HCT116 (cell line): Measurements from ENCODE around the gene TMEM182.

Experiments used
- EZH2 ChIP-seq: fragments of 200-600 bp; sonication (generic); IDR thresholded peaks from 2 replicates; pipeline ENCODE4 v1.6.1; 2017; ENCODE audit warnings: antibody characterized with exemption, mixed run types
- POLR2A ChIP-seq: IDR thresholded peaks from 2 replicates; pipeline ENCODE4 v1.7.0; 2011; ENCODE audit warnings: borderline replicate concordance; ENCODE audit not compliant: insufficient read depth, insufficient read length; ENCODE audit errors: extremely low read depth
- POLR2AphosphoS5 ChIP-seq: IDR thresholded peaks from 2 replicates; pipeline ENCODE4 v1.6.1; 2011; ENCODE audit warnings: mild to moderate bottlenecking, low read depth, low read length, moderate library complexity
- RAD21 ChIP-seq: IDR thresholded peaks from 2 replicates; pipeline ENCODE4 v1.6.1; 2012; ENCODE audit warnings: low read depth, mild to moderate bottlenecking
- ZFX ChIP-seq: fragments of 450-650 bp; IDR thresholded peaks from 2 replicates; pipeline ENCODE4 v1.6.1; 2017
- TF ChIP-seq, protein P1 (sequence below), 3 experiments: fragments of 200-600 bp in 1 of 3; sonication (generic) in 1 of 3; IDR thresholded peaks in 2 of 3; conservative IDR thresholded peaks in 1 of 3; 2 replicates each; pipeline ENCODE4 v1.5.1; 2012 to 2017; ENCODE audit warnings: low read depth in 2 of 3, low read length in 2 of 3, antibody characterized with exemption in 1 of 3, borderline replicate concordance in 1 of 3, control low read depth in 1 of 3, mild to moderate bottlenecking in 1 of 3, mixed read lengths in 1 of 3, mixed run types in 1 of 3, moderate library complexity in 1 of 3; ENCODE audit not compliant: insufficient read depth in 1 of 3
- TF ChIP-seq, protein P2 (sequence below): IDR thresholded peaks from 2 replicates; pipeline ENCODE4 v1.6.1; 2012

GRCh38 chr2:102826904-102827303 is 65.1 kb downstream of the TMEM182 start:
- TF ChIP-seq POLR2AphosphoS5 (no peak), POLR2A (no peak), EZH2 (no peak), RAD21 (no peak), ZFX (no peak)
- TF ChIP-seq, protein P1, sequence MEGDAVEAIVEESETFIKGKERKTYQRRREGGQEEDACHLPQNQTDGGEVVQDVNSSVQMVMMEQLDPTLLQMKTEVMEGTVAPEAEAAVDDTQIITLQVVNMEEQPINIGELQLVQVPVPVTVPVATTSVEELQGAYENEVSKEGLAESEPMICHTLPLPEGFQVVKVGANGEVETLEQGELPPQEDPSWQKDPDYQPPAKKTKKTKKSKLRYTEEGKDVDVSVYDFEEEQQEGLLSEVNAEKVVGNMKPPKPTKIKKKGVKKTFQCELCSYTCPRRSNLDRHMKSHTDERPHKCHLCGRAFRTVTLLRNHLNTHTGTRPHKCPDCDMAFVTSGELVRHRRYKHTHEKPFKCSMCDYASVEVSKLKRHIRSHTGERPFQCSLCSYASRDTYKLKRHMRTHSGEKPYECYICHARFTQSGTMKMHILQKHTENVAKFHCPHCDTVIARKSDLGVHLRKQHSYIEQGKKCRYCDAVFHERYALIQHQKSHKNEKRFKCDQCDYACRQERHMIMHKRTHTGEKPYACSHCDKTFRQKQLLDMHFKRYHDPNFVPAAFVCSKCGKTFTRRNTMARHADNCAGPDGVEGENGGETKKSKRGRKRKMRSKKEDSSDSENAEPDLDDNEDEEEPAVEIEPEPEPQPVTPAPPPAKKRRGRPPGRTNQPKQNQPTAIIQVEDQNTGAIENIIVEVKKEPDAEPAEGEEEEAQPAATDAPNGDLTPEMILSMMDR (IDR thresholded peaks at IDR 0.05 in 2 of 3, conservative IDR thresholded peaks at IDR 0.05 in 1 of 3; ENCODE audit: borderline replicate concordance in 1 of 3, insufficient read depth in 1 of 3, low read depth in 2 of 3, low read length in 2 of 3): no peak
- TF ChIP-seq, protein P2, sequence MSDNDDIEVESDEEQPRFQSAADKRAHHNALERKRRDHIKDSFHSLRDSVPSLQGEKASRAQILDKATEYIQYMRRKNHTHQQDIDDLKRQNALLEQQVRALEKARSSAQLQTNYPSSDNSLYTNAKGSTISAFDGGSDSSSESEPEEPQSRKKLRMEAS: peak; percentile 56
